HG02852 (cell line): ENCODE data around the gene MMP12.

Experiments used
- ATAC-seq: cut with Tn5 transposase; IDR thresholded peaks from one replicate; pipeline ENCODE4 v1.9.1; 2021; ENCODE audit warnings: mild to moderate bottlenecking, moderate library complexity; ENCODE audit not compliant: unreplicated experiment

Gene MMP12

DNA sequence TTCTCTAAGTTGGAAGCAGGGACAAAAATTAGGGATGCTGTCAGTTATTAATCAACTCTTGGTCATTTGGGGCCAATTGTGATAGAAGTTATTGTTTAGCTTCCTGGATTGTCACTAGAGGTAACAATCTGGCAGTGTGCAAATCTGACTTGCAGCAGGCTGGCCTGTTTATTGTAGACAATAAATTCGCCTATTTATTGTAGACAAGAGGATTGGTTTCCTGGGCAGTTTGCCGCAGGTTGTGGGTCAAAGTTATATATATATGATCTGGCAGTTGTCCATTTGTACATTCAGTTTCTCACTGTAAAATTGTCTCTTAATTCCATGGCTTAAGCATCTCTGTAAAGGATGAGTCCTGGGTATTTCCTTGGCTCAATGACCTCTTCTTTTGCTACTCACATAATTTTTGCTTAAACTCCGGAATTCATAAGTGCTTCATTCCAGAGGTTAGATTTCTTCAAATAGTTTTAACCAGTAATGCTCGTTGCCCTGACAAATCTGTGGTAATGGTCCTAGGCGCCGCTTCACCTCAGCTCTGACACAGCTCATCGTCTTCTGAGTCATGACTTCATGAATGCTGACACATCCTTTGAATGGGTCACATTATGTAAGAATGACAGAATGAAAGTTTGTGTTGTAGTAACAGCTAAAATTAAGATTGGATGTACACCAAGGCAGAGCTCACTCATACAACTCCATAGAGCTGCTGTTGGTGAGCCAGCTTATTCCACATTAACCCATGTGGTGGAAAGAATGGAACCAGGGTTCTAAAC is 23.6 kb downstream of the MMP12 start:
- no peak for ATAC-seq

DNA sequence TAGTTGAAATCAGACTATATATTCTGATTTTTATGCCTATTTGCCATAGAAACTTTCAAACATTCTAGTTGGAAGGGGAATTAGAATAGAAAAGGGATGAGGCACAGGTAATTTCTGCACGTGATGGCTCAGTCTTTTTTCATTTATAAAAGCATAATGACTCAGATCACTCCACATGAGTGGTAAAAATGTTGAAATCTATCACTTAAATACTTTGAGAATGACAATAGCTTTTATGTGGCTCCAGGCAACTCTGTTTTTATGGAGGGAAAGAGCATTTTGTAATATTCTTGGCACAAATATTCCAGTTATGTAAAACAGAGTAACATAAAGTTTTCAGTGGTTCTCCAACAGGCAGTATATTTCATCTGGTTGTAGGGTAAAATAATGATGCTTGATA is 25.5 kb downstream of the MMP12 start:
- no peak for ATAC-seq

DNA sequence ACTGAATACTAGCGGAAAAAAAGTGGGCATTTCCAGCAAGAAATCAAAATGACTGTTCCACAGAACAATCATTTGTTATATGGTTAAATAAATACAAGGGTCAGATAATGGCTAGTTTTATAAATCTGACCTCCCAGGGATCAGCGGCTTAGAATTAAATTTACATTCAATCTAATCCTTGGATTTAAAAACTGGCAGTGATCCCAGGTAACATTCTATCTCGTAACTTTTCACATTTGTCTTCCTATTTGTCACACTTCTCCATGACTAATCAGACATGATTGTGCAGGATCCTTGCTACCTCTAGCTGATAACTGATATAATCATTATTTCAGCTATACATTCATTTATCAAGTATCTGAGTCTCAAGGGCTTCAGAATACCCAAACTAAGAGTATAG is 28.5 kb downstream of the MMP12 start:
- no peak for ATAC-seq

DNA sequence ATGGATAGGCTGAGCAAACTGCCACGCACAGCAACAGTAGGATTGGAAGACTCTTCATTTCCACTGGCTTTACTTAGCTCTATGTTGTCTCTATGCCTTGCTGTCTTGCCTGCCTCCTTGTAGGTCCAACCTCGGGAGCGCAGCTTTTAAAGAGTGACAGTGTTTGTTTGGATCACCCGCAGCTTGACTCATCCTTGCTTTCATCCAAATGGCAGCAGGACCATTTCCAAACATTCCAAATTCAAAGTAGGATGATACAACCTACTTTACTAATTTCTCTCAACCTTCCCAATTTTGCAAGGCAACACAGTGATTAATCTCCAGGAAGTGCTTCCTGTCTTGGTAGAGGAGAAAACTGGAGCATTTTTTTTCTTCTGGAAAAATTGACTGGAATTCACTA is 31.3 kb downstream of the MMP12 start, which contains the start of gene MMP3:
TSS of gene MMP3 (minus strand) at position 121 of the 400 bp plus-strand sequence. CDS start at position 58, 63 bp downstream.
- no peak for ATAC-seq

DNA sequence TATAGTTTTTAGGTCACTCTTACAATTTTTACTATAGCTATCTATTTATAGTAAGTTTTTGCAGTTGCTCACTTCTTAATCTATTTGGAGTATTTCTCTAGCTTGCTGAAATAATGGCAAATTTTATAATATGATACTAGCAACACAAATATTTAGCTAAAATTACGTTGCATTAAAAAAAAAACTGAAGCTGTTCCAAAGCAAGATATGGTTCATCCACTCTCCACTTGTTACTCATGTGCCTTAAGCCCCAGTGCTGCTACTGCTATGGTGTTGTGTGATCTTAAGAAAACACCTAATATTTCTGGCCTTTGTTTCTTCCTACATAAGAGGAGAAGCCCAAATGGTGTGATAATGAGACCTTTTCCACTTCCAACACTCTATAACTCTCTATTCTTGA is 31.9 kb downstream of the MMP12 start:
- ATAC-seq = no peak

DNA sequence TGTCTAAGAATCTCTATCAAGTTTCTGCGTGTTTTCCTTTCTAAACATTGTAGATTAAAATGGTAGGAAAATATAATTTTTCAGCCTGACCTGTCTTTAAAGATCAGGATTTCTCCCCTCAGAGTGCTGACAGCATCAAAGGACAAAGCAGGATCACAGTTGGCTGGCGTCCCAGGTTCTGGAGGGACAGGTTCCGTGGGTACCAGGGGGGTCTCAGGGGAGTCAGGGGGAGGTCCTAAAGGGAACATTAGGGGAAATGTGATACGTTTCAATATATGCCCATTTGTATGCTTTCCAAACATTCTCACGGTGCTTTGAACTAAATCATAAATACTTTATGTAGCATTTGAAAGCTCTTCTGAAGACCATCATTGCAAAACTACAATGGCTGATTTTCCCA is 34.8 kb downstream of the MMP12 start:
- no peak for ATAC-seq

DNA sequence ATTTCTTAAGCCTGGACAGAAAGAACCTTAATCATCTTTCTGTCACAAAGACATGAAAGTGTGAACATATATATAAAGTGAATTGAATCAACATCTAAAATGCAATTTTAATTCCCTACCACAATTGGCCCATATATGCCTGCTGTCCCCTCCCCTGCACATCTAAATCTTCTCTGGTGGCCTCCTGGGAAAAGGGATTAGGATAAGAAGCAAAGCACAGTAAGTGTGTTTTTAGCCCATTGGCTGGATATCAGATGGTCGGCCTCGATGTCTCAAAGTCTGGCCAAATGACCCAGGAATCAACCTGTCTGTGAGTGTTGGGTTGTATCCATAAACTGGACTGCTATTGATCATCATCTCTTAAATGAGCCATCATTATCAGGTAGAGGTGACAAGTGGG is 37.1 kb downstream of the MMP12 start:
- ATAC-seq = no peak

DNA sequence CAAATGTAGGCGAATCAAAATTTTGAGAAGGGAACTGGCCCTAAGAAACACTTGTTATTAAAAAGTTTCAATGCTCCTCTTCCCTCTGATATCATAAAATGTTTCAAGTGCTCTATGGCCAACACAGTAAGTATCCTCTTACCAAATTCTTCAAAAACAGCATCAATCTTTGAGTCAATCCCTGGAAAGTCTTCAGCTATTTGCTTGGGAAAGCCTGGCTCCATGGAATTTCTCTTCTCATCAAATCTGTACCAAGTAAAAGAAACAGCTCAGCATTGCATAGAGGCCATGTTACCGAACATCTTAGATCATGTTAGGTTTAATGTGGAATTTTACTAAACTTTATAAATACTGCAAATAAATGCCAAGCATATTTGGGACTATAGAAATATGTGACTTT is 37.6 kb downstream of the MMP12 start:
- no peak for ATAC-seq

DNA sequence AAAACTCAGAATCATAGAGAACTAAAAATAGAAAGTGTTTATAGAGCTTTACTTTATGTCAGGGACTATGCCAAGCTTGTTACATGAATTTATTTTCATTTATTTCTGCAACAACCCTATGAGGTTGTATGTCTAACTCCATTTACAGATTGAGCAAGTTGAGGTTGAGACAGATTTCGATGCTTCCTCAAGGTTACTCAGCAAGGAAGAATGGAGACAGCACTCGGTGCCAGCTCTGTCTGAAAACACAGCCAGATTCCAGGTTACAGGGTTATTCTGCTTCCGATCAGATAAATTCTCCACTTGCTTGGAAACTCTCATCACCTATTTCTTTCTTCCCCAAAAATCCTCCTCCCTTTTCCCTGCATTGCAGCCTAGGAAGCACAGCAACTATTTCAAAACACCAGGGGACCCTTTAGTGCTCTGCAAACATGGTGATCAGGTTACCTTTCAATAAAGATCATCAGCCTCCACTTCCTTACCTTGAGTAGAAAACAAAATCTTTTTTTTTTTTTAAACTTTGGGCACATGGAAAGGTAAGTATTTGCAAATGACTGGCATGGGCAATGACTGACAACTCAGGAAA is 38.4 kb downstream of the MMP12 start:
- ATAC-seq = no peak

DNA sequence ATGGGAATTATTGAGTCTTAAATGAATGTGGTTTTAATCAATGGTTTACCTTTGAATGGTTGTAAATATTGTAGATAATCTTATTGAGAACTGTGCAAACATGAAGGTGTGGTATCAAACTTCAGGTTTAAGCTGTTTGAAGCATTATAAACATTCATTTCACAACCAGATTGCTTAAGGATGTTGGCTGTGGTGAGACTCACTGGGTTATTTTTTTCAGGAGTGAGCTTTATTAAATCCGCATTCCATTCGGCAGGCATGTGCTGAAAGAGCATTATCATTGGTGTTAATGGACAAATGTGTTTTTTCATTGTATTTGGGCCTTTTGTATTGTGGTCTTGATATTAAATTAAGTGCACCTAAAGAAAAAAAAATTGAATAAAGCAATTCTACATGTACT is 41.1 kb downstream of the MMP12 start:
- ATAC-seq = no peak

DNA sequence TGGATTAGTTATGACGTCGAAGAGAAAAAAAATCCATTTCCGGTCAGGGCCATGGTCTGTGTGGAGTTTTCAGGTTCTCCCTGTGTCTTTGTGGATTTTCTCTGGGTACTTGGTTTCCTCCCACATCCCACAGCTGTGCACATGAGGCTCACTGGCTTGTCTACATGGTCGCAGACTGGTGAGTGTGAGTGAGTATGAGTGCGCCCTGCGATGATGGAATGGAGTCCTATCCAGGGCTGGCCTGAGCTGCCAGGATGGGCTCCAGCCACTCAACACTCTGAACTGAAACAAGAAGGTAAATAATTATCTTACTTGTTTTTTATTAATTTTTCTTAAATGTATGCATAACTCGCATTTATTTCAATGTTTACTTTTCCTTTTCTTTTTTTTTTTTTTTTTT is 42.2 kb downstream of the MMP12 start:
- ATAC-seq = no peak

DNA sequence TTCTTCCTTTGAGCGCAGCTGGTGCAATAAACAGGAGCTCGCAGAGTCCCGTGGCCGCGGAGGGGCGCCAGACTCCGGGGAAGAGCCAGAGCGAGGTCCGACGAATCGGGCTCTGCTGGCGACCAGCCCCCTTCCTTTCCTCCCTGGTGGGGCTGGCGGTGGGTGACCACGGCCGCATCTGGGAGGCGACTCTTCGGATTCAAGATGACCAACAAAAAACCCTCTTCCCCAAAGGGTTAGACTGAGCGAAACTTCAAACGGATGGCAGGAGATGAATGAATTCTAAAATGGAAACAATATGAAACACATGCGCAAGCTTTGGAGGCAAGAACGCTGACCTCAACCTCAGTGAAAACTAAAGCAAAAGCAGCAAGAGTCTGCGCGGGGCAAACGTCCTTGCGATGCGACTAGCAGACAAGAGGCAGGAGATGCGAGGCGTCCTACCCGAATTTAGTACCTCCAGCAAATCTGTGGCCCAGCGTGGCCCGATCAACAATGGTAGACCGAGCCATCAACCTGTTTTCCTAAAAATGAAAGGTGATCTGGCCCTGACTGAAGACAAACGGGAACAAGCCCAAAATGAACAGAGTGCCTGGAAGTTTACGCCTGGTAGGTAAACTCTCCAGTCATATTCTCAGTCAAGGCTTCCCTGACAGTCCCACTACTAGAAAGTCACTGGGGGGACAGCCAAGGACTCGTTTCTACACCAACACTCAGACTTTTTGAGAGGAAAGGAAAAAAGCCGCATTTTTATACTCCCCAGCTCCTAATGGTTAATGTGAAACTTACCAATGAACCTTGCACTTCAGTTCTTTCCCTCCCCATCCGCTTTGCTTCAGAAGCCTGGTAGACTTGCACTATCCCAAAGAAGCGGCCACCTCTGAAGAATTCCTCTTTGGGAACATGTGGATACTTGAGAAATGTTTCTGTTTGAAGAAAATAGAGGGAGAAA is 43.0 kb downstream of the MMP12 start:
- no peak for ATAC-seq

DNA sequence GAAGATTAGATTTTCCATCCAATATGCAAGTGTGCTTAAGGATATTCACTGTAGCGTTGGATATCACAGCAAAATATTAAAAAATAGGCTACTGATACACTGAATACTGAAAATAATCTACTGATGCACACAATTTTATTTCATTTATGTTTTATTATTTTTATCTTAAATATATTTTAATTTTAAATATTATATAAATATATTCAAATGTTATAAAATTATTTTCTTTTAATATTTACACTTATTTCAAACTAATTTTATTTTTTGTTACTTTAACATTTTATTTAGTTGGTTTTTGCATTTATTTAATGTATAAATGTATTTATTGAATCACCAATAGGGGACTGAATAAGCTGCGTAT is 43.7 kb downstream of the MMP12 start:
- ATAC-seq = no peak

DNA sequence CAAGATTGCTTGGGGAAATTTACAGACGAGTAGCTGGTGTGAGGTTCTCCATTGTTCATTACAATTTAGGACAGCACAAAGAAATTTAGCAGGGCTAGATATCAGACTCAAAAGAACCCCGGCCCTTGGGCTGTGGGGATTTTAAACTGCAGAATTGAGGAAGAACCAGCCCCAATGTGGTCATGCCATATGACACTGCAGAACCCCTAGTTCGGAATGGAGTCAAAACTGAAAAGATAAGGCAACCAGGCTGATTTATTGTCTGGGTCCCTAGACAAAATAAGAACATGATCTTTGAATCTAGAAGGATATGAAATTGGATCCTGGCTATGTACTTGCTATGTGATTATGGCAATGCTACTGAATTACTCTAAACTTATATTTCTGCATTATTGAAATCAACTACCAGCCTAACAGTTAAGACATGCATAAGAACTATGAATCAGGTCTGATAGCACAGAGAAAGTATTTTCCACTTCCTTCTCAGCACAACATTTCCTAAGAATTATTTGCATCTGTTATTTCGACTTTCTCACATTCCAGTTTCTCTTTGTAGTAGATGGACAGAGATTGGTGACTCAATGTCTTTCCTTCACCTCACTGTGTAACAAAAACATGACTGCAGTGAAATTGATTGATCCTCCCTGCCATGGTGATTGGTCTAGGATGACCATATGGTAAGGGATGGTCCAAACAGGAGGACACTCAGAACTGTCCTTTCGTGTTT is 44.6 kb downstream of the MMP12 start:
- ATAC-seq = no peak

DNA sequence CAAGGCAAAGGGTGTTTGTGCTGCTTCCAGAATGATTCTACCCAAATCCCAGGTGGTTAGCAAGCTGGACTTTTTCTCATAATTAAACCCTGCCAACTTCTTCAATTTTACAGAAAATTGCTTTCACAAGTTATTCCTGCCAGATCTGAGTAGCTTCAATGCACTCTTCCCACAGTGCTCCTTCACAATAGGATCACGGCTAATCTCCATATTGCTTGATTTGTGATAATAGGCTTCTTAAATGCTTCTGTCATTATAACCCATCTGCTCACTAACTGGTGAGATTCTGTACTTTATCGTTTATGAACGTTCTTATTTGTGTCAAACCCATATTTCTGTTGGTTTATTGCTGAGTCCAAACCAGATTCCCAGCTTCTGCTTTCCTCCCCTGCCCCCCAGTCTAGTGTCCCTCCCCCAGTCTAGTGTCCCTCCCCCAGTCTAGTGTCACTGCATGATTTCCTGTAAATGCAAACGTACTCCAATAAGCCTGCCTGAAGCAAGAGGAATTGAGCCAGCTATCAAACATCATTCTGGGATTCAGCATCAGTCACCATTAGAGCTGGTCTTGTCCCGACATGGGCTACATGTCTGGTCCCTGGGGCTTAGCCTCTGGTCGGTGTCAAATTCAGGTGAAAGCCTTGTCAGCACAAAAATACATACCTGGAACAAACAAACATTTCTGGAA is 45.3 kb downstream of the MMP12 start:
- no peak for ATAC-seq

DNA sequence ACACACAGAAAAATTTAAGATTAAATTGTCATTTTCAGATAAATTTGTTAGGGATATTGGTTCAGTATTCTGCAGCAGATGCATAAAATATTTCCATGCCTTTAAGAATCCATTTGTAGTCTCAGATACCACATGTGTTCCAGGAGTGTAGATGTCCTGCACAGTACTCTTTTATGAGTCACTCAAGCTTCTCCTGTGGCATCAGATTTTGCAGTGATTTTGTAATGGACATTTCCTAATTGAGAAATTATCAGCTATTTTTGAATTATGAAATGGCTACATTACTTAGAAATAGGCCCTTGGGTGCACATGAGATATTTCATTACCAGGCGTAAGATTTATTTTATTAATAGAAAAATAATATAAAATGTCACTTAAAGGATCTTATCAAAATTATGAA is 50.2 kb downstream of the MMP12 start:
- ATAC-seq = no peak

DNA sequence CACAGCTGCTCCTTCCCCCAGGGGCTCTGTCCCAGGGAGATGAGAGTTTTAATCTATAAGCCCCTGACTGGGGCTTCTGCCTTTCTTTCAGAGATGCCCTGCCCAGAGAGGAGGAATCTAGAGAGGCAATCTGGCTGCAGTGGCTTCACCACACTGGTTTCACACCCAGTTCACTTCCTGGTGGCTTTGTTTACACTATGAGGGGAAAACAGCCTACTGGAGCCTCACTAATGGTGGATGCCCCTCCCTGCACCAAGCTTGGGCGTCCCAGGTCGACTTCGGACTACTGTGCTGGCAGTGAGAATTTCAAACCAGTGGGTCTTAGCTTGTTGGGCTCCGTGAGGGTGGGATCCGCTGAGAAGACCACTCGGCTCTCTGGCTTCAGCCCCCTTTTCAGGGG is 55.3 kb downstream of the MMP12 start:
- ATAC-seq = no peak

DNA sequence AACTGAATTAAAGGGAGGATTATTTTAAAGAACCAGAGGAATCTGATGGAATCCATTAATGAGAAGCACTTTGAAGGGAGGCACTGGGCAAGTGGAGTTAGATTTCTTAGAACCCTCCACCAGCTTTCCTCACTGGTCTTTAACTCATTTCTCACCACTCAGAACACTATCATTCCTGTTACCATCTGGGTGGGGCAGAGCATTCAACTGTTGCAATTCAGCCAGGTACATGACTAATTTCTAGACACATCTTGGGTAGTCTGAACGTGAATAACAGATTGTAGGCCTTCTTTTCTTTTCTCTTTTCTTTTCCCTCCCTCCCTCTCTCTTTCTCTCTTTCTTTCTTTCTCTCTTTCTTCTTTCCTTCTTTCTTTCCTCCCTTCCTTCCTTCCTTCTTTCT is 61.3 kb downstream of the MMP12 start:
- no peak for ATAC-seq
